H1 (cell line): Measurements from ENCODE around the gene C6orf62. TPM values are rescaled to one million over a fixed set of nuclear protein-coding genes. Genes with fewer than 3 reads are reported as not detected.

Source experiments
- CTCF ChIA-PET: fragments of 300-600 bp; sonication (Branson Sonifier 250); formaldehyde crosslinking; loops from one replicate; lab custom pipeline; 2021; ENCODE audit not compliant: partially characterized antibody; lab: Charles Lee
- POLR2A ChIA-PET: fragments of 300-600 bp; sonication (Branson Sonifier 250); formaldehyde crosslinking; loops from one replicate; lab custom pipeline; 2021; ENCODE audit warnings: inconsistent platforms; ENCODE audit not compliant: partially characterized antibody; lab: Charles Lee
- DNase-seq, 2 experiments: peaks; one replicate each; pipeline versions ENCODE4 v3.0.0 to v3.0.0-alpha.2; 2010 to 2022; ENCODE audit warnings: low spot score in 2 of 2, low read depth in 1 of 2, mixed read lengths in 1 of 2
- FAIRE-seq: peaks from 2 replicates; lab custom pipeline; 2011; peaks lifted over from hg19 to GRCh38; lab: Jason Lieb, UNC
- H2AFZ ChIP-seq: 2 replicates; pipeline ENCODE4 v1.8.1; 2012; ENCODE audit warnings: low read length, inconsistent platforms
- H2AK5ac ChIP-seq: 2 replicates; pipeline ENCODE4 v1.6.1; 2013; ENCODE audit warnings: low read depth, low read length
- H2BK120ac ChIP-seq: replicated peaks from 2 replicates; pipeline ENCODE3; 2013; ENCODE audit warnings: low read depth, low read length, inconsistent platforms
- H2BK12ac ChIP-seq: 2 replicates; pipeline ENCODE4 v1.6.1; 2013; ENCODE audit warnings: low read depth, low read length
- H2BK15ac ChIP-seq: 2 replicates; pipeline ENCODE4 v1.6.1; 2013; ENCODE audit warnings: low read length
- H2BK20ac ChIP-seq: 2 replicates; pipeline ENCODE4 v1.6.1; 2013; ENCODE audit warnings: low read length
- H2BK5ac ChIP-seq: 2 replicates; pipeline ENCODE4 v1.6.1; 2013; ENCODE audit warnings: low read depth, low read length
- H3K14ac ChIP-seq: 2 replicates; pipeline ENCODE4 v1.6.1; 2013; ENCODE audit warnings: inconsistent platforms; ENCODE audit not compliant: insufficient read length
- H3K18ac ChIP-seq: 2 replicates; pipeline ENCODE4 v1.6.1; 2013; ENCODE audit warnings: low read length; ENCODE audit errors: extremely low read depth
- H3K23ac ChIP-seq: 2 replicates; pipeline ENCODE4 v1.6.1; 2013; ENCODE audit warnings: inconsistent platforms; ENCODE audit not compliant: insufficient read length
- H3K23me2 ChIP-seq: 2 replicates; pipeline ENCODE4 v1.6.1; 2013; ENCODE audit warnings: low read depth, low read length
- H3K27ac ChIP-seq: 2 replicates; pipeline ENCODE4 v1.6.1; 2011; ENCODE audit warnings: low read depth, low read length, inconsistent platforms
- H3K27me3 ChIP-seq, 4 experiments: replicated peaks in 1 of 4; 1 replicate in 1 of 4; 2 replicates in 3 of 4; pipeline versions ENCODE4 v1.6.1 to v1.8.1; 2011 to 2013; ENCODE audit warnings: low read length in 3 of 4, mild to moderate bottlenecking in 3 of 4, inconsistent platforms in 2 of 4, mixed read lengths in 2 of 4, moderate library complexity in 1 of 4; ENCODE audit not compliant: control insufficient read depth in 3 of 4, insufficient read depth in 3 of 4; ENCODE audit errors: extremely low read depth in 1 of 4
- H3K36me3 ChIP-seq, 4 experiments: 2 replicates each; pipeline versions ENCODE4 v1.6.1 to v1.8.1; 2011 to 2013; ENCODE audit warnings: mild to moderate bottlenecking in 4 of 4, low read length in 3 of 4, moderate library complexity in 2 of 4, control low read depth in 1 of 4, inconsistent platforms in 1 of 4; ENCODE audit not compliant: insufficient read depth in 4 of 4, control insufficient read depth in 2 of 4
- H3K4ac ChIP-seq: replicated peaks from 2 replicates; pipeline ENCODE3; 2013; ENCODE audit warnings: low read length, low read depth, mixed read lengths, inconsistent platforms; ENCODE audit not compliant: insufficient read length
- H3K4me1 ChIP-seq, 4 experiments: replicated peaks in 1 of 4; 1 replicate in 1 of 4; 2 replicates in 3 of 4; pipeline versions ENCODE4 v1.6.1 to v1.8.1; 2011 to 2013; ENCODE audit warnings: low read length in 3 of 4, inconsistent platforms in 2 of 4, mixed read lengths in 1 of 4; ENCODE audit not compliant: insufficient read depth in 4 of 4, control insufficient read depth in 3 of 4
- H3K4me2 ChIP-seq, 2 experiments: 2 replicates each; pipeline versions ENCODE4 v1.6.1 to v1.8.1; 2011 to 2013; ENCODE audit warnings: low read depth in 2 of 2, low read length in 2 of 2, control low read depth in 1 of 2, inconsistent platforms in 1 of 2, mild to moderate bottlenecking in 1 of 2; ENCODE audit not compliant: insufficient read depth in 1 of 2
- H3K4me3 ChIP-seq, 4 experiments: fragments of 200-600, 300-600 bp in 1 of 4; sonication (generic), shearing (Covaris generic), sonication (Bioruptor Twin) in 1 of 4; 2 replicates each; pipeline versions ENCODE4 v1.5.1 to v1.8.1; 2011 to 2016; ENCODE audit warnings: low read length in 4 of 4, low read depth in 3 of 4, control low read depth in 2 of 4, inconsistent platforms in 2 of 4, mild to moderate bottlenecking in 2 of 4, mixed read lengths in 1 of 4, moderate library complexity in 1 of 4; ENCODE audit not compliant: insufficient read depth in 2 of 4; ENCODE audit errors: extremely low read depth in 1 of 4
- H3K56ac ChIP-seq: replicated peaks from 2 replicates; pipeline ENCODE3; 2013; ENCODE audit warnings: low read depth, mild to moderate bottlenecking, mixed read lengths, low read length, inconsistent platforms; ENCODE audit not compliant: insufficient read length
- H3K79me1 ChIP-seq: 2 replicates; pipeline ENCODE4 v1.6.1; 2013; ENCODE audit warnings: low read depth, low read length, control low read depth
- H3K79me2 ChIP-seq, 2 experiments: 2 replicates each; pipeline versions ENCODE4 v1.6.1 to v1.8.1; 2012 to 2013; ENCODE audit warnings: low read length in 2 of 2, mild to moderate bottlenecking in 2 of 2, inconsistent platforms in 1 of 2; ENCODE audit not compliant: insufficient read depth in 2 of 2, control insufficient read depth in 1 of 2
- H3K9ac ChIP-seq, 4 experiments: replicated peaks in 1 of 4; 1 replicate in 1 of 4; 2 replicates in 3 of 4; pipeline versions ENCODE4 v1.6.1 to v1.8.1; 2011 to 2013; ENCODE audit warnings: low read depth in 3 of 4, low read length in 3 of 4, control low read depth in 2 of 4, mild to moderate bottlenecking in 2 of 4, moderate library complexity in 2 of 4, inconsistent platforms in 1 of 4; ENCODE audit errors: extremely low read depth in 1 of 4
- H3K9me3 ChIP-seq, 2 experiments: 2 replicates each; pipeline versions ENCODE4 v1.6.1 to v1.8.1; 2012 to 2013; ENCODE audit warnings: mild to moderate bottlenecking in 2 of 2, moderate library complexity in 2 of 2, control low read depth in 1 of 2, inconsistent platforms in 1 of 2, low read depth in 1 of 2, low read length in 1 of 2, mixed read lengths in 1 of 2; ENCODE audit not compliant: insufficient read depth in 2 of 2
- H4K20me1 ChIP-seq, 2 experiments: replicated peaks in 1 of 2; 2 replicates each; pipeline versions ENCODE3 to v1.8.1; 2011 to 2013; ENCODE audit warnings: inconsistent platforms in 2 of 2, low read length in 2 of 2, mild to moderate bottlenecking in 1 of 2; ENCODE audit not compliant: insufficient read depth in 2 of 2, control insufficient read depth in 1 of 2
- H4K5ac ChIP-seq: 2 replicates; pipeline ENCODE4 v1.6.1; 2013; ENCODE audit warnings: low read length, low read depth, mixed read lengths, inconsistent platforms; ENCODE audit not compliant: insufficient read length
- H4K8ac ChIP-seq: 2 replicates; pipeline ENCODE4 v1.8.0; 2013; ENCODE audit warnings: mild to moderate bottlenecking, moderate library complexity, low read length, inconsistent platforms; ENCODE audit not compliant: insufficient read depth; ENCODE audit errors: extremely low read depth
- H4K91ac ChIP-seq: replicated peaks from 2 replicates; pipeline ENCODE3; 2013; ENCODE audit warnings: low read length, mixed read lengths, inconsistent platforms; ENCODE audit not compliant: insufficient read length
- ATF3 ChIP-seq: IDR thresholded peaks from 2 replicates; pipeline ENCODE4 v1.6.1; 2011; ENCODE audit warnings: low read depth, mild to moderate bottlenecking, low read length; ENCODE audit not compliant: insufficient read depth
- BRCA1 ChIP-seq: IDR thresholded peaks from 2 replicates; pipeline ENCODE4 v1.6.1; 2012; ENCODE audit warnings: low read depth, low read length, improper control_type of control experiment
- CTCF ChIP-seq, 3 experiments: IDR thresholded peaks; 1 replicate in 2 of 3; 2 replicates in 1 of 3; pipeline versions ENCODE4 v1.5.1 to v1.6.1; 2011; ENCODE audit warnings: low read length in 3 of 3, mild to moderate bottlenecking in 3 of 3, inconsistent platforms in 2 of 3, low read depth in 1 of 3, moderate library complexity in 1 of 3; ENCODE audit not compliant: insufficient read depth in 1 of 3; ENCODE audit errors: control extremely low read depth in 1 of 3
- FOSL1 ChIP-seq: IDR thresholded peaks from 2 replicates; pipeline ENCODE4 v1.6.1; 2011; ENCODE audit warnings: mild to moderate bottlenecking, low read depth, low read length, moderate library complexity; ENCODE audit not compliant: insufficient read depth
- HDAC2 ChIP-seq, 2 experiments: fragments of 300-600 bp in 1 of 2; sonication (generic) in 1 of 2; IDR thresholded peaks; 2 replicates each; pipeline ENCODE4 v1.6.1; 2011 to 2012; ENCODE audit warnings: low read depth in 2 of 2, low read length in 2 of 2, mild to moderate bottlenecking in 2 of 2, moderate library complexity in 2 of 2, borderline replicate concordance in 1 of 2, inconsistent platforms in 1 of 2
- NANOG ChIP-seq: IDR thresholded peaks from 2 replicates; pipeline ENCODE4 v1.6.1; 2011; ENCODE audit warnings: low read length, low read depth, mild to moderate bottlenecking, inconsistent platforms; ENCODE audit not compliant: insufficient read depth, poor library complexity, severe bottlenecking
- NRF1 ChIP-seq: IDR thresholded peaks from 2 replicates; pipeline ENCODE4 v1.6.1; 2011; ENCODE audit warnings: mild to moderate bottlenecking, low read depth, low read length, improper control_type of control experiment
- RFX5 ChIP-seq: IDR thresholded peaks from 2 replicates; pipeline ENCODE4 v1.6.1; 2011; ENCODE audit warnings: low read depth, low read length, improper control_type of control experiment, borderline replicate concordance
- SP4 ChIP-seq: IDR thresholded peaks from 2 replicates; pipeline ENCODE4 v1.6.1; 2012; ENCODE audit warnings: low read length, inconsistent platforms
- TCF12 ChIP-seq: IDR thresholded peaks from 2 replicates; pipeline ENCODE4 v1.6.1; 2011; ENCODE audit warnings: low read depth, mild to moderate bottlenecking, low read length
- WGBS, 2 experiments: shearing (Covaris generic) in 1 of 2; methylation state at CpG; one replicate each; pipeline versions ENCODE4 v1.1.6 to v1.1.7; 2013 to 2015; ENCODE audit warnings: low lambda C conversion rate in 2 of 2, mixed read lengths in 2 of 2, inconsistent platforms in 1 of 2, low coverage in 1 of 2, missing lambda C conversion rate in 1 of 2; ENCODE audit not compliant: insufficient replicate concordance in 2 of 2, insufficient coverage in 1 of 2, insufficient read length in 1 of 2; ENCODE audit errors: extremely low coverage in 1 of 2, missing lambda C conversion rate in 1 of 2; 5-methylcytosine and 5-hydroxymethylcytosine counted together
- polyA plus RNA-seq, 7 experiments: library from polyadenylated mRNA; depleted of rRNA in 3 of 7; stranded (reverse) in 5 of 7; unstranded in 2 of 7; fragments of >200 nt in 5 of 7; fragments of 200-250 nt in 2 of 7; gene quantifications; 1 replicate in 5 of 7; 2 replicates in 1 of 7; 4 replicates in 1 of 7; pipeline versions ENCODE4 v1.2.1 to v1.2.3, GENCODE V29; 2011 to 2013; ENCODE audit warnings: missing spikeins in 2 of 7, mixed read lengths in 2 of 7
- total RNA-seq: library from RNA; stranded (reverse); fragmentation: NEBNext Ultra II Directional; extraction: Animal tissue kit (Norgen Biotek cat#: 25700); gene quantifications from 2 replicates; pipeline ENCODE4 v1.2.1, GENCODE V29; 2021

C6orf62 gene
- total and polyA plus RNA-seq, 2 of the 8 experiments (the other 6 are each of a cell fraction or from before 2014, with no cell fraction given), result 25.6 to 101 TPM

- no peak overlapping the region for H3K9ac ChIP-seq
- H2BK120ac ChIP-seq, result no peak overlapping the region
- no peak overlapping the region for H2BK20ac ChIP-seq
- H3K56ac ChIP-seq, result no peak overlapping the region
- no peak overlapping the region for H3K4me2 ChIP-seq
- peaks cover 5% of the 10 kb centered on the region; the same call in 1 of the 2 replicates for H3K23me2 ChIP-seq
- no peak overlapping the region for H4K5ac ChIP-seq
- no peak overlapping the region for H3K4me3 ChIP-seq
- H3K27me3 ChIP-seq, result no peaks in the 10 kb centered on the region
- no peak overlapping the region for H2BK5ac ChIP-seq
- no peak overlapping the region for H3K27ac ChIP-seq
- H3K14ac ChIP-seq, result no peak overlapping the region
- H2AFZ ChIP-seq, result no peak overlapping the region
- H2AK5ac ChIP-seq, result no peak overlapping the region
- peaks cover 0 to 10% (median 0%) of the 10 kb centered on the region in 4 experiments; a peak in 1 of 8 replicates for H3K36me3 ChIP-seq
- peaks cover 0 to 3% (median 1%) of the 10 kb centered on the region in 4 experiments; a peak in 3 of 7 replicates for H3K4me1 ChIP-seq
- no peaks in the 10 kb centered on the region for H3K79me1 ChIP-seq
- H3K4ac ChIP-seq, result no peak overlapping the region
- H3K18ac ChIP-seq, result no peak overlapping the region
- ChIA-PET CTCF (no interaction called here), POLR2A (interaction anchor here (0.9 to 2.1 kb wide), 2 partner anchors 16 to 51 kb away, joined by 3 to 14 read pairs; partner anchors contain the start of gene GMNN)
- H4K20me1 ChIP-seq, result peaks cover 6% of the 10 kb centered on the region in 2 experiments
- WGBS, 2 experiments, result 95% methylated on average over 3 of the region's 3 CpGs; no CpG with 5 or more reads in 1 of the 2 experiments
- H2BK12ac ChIP-seq, result no peak overlapping the region
- peaks cover 12 to 23% of the 10 kb centered on the region in 2 experiments for H3K79me2 ChIP-seq
- H3K9me3 ChIP-seq, result no peaks in the 10 kb centered on the region
- no peak for DNase-seq
- H3K23ac ChIP-seq, result no peak overlapping the region
- no peak overlapping the region for H2BK15ac ChIP-seq
- FAIRE-seq, result no peak
- H4K91ac ChIP-seq, result no peak overlapping the region
- H4K8ac ChIP-seq, result no peak overlapping the region; the same call in 1 of the 2 replicates
- TF ChIP-seq NANOG (no peak), BRCA1 (no peak), FOSL1 (no peak), SP4 (no peak), RFX5 (no peak), TCF12 (no peak), ATF3 (no peak), NRF1 (no peak), CTCF (IDR thresholded peaks at IDR 0.05; ENCODE audit: control extremely low read depth in 1 of 3, insufficient read depth in 1 of 3, low read depth in 1 of 3, low read length in 3 of 3) (no peak), HDAC2 (IDR thresholded peaks at IDR 0.05; ENCODE audit: borderline replicate concordance in 1 of 2, low read depth in 2 of 2, low read length in 2 of 2) (no peak)
These were observed 4.3 kb upstream of the C6orf62 start for GRCh38 chr6:24723270-24723669.
